Lower leg skin (tissue), 3 donors: Measurements from ENCODE around the gene CTSW.

Experiments used
- POLR2A ChIP-seq, 2 donors: fragments of 450-650 bp; IDR thresholded peaks; one replicate each; pipeline ENCODE4 v1.6.1; 2016 to 2017; ENCODE audit warnings: antibody characterized with exemption in 2 of 2, mild to moderate bottlenecking in 1 of 2, moderate library complexity in 1 of 2
- TF ChIP-seq, protein P1 (sequence below), 3 donors: fragments of 450-650 bp; IDR thresholded peaks; one replicate each; pipeline ENCODE4 v1.5.1; 2016; ENCODE audit warnings: antibody characterized with exemption in 3 of 3, mild to moderate bottlenecking in 3 of 3, moderate library complexity in 2 of 3

GRCh38 chr11:65857853-65858680, 21.6 kb upstream of the CTSW start, which contains the start of gene CFL1:
- TF ChIP-seq, protein P1, sequence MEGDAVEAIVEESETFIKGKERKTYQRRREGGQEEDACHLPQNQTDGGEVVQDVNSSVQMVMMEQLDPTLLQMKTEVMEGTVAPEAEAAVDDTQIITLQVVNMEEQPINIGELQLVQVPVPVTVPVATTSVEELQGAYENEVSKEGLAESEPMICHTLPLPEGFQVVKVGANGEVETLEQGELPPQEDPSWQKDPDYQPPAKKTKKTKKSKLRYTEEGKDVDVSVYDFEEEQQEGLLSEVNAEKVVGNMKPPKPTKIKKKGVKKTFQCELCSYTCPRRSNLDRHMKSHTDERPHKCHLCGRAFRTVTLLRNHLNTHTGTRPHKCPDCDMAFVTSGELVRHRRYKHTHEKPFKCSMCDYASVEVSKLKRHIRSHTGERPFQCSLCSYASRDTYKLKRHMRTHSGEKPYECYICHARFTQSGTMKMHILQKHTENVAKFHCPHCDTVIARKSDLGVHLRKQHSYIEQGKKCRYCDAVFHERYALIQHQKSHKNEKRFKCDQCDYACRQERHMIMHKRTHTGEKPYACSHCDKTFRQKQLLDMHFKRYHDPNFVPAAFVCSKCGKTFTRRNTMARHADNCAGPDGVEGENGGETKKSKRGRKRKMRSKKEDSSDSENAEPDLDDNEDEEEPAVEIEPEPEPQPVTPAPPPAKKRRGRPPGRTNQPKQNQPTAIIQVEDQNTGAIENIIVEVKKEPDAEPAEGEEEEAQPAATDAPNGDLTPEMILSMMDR (IDR thresholded peaks at IDR 0.05): no peak
- TF ChIP-seq POLR2A (IDR thresholded peaks at IDR 0.05): peak in 1 of 2 donors; percentile 76
